SK-N-SH (cell line): ENCODE data around the gene SEMA3G.

Source experiments
- CTCF ChIP-seq: fragments of 200-600 bp; sonication (generic); IDR thresholded peaks from 2 replicates; pipeline ENCODE4 v1.6.1; 2017; ENCODE audit warnings: antibody characterized with exemption, mild to moderate bottlenecking, moderate library complexity
- EZH2phosphoT487 ChIP-seq: fragments of 200-600 bp; sonication (generic); IDR thresholded peaks from 2 replicates; pipeline ENCODE4 v1.6.1; 2017; ENCODE audit warnings: low read depth, mixed run types, mild to moderate bottlenecking, antibody characterized with exemption, moderate library complexity, borderline replicate concordance
- MEF2A ChIP-seq: IDR thresholded peaks from 2 replicates; pipeline ENCODE4 v1.4.0; 2012; ENCODE audit warnings: low read depth, borderline replicate concordance
- POLR2AphosphoS5 ChIP-seq: IDR thresholded peaks from 2 replicates; pipeline ENCODE4 v1.6.1; 2012; ENCODE audit warnings: low read depth, low read length
- REST ChIP-seq: IDR thresholded peaks from 2 replicates; pipeline ENCODE4 v1.6.1; 2012; ENCODE audit warnings: mild to moderate bottlenecking, low read depth, low read length, moderate library complexity
- SMC3 ChIP-seq: IDR thresholded peaks from 2 replicates; pipeline ENCODE4 v1.6.1; 2012; ENCODE audit warnings: low read depth, low read length, improper control_type of control experiment
- TF ChIP-seq, protein P1 (sequence below): fragments of 150-350 bp; IDR thresholded peaks from 2 replicates; pipeline ENCODE4 v1.6.1; 2017; ENCODE audit warnings: antibody characterized with exemption, low read length, low read depth, borderline replicate concordance
- TF ChIP-seq, protein P2 (sequence below): IDR thresholded peaks from 2 replicates; pipeline ENCODE4 v1.4.0; 2012; ENCODE audit warnings: low read depth, borderline replicate concordance

DNA sequence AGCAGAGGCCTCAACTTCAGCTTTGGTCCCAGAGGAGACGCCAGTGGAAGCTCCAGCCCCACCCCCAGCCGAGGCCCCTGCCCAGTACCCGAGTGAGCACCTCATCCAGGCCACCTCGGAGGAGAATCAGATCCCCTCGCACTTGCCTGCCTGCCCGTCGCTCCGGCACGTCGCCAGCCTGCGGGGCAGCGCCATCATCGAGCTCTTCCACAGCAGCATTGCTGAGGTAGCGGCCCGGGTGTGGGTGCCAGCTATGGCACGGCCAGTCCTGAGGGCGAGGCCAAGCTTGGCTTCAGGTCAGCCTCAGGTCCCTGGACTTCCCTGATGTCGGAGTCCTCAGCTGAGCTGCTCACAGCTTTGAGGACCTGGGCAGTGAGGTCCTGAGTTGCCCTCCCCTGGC, 44.5 kb upstream of the SEMA3G start:
- TF ChIP-seq, protein P1, sequence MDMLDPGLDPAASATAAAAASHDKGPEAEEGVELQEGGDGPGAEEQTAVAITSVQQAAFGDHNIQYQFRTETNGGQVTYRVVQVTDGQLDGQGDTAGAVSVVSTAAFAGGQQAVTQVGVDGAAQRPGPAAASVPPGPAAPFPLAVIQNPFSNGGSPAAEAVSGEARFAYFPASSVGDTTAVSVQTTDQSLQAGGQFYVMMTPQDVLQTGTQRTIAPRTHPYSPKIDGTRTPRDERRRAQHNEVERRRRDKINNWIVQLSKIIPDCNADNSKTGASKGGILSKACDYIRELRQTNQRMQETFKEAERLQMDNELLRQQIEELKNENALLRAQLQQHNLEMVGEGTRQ, result no peak
- no peak for TF ChIP-seq REST
- TF ChIP-seq EZH2phosphoT487, result no peak
- TF ChIP-seq CTCF, result no peak
- TF ChIP-seq MEF2A, result no peak
- TF ChIP-seq, protein P2, sequence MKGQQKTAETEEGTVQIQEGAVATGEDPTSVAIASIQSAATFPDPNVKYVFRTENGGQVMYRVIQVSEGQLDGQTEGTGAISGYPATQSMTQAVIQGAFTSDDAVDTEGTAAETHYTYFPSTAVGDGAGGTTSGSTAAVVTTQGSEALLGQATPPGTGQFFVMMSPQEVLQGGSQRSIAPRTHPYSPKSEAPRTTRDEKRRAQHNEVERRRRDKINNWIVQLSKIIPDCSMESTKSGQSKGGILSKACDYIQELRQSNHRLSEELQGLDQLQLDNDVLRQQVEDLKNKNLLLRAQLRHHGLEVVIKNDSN, result no peak
- TF ChIP-seq SMC3, result no peak
- TF ChIP-seq POLR2AphosphoS5, result no peak
